Subcutaneous abdominal adipose tissue (tissue), 5 donors: ENCODE measurements around the gene MAGI3.

Experiments used
- H3K27ac ChIP-seq: one replicate; pipeline ENCODE4 v1.7.0; 2013; ENCODE audit warnings: low read depth, mild to moderate bottlenecking, inconsistent platforms, low read length, moderate library complexity
- H3K27me3 ChIP-seq, 5 donors: one replicate each; pipeline ENCODE4 v1.7.0; 2013; ENCODE audit warnings: low read length in 5 of 5, inconsistent platforms in 1 of 5; ENCODE audit not compliant: control insufficient read depth in 5 of 5, insufficient read depth in 4 of 5
- H3K36me3 ChIP-seq, 5 donors: one replicate each; pipeline ENCODE4 v1.7.0; 2013; ENCODE audit warnings: low read length in 5 of 5; ENCODE audit not compliant: control insufficient read depth in 5 of 5, insufficient read depth in 5 of 5
- H3K4me1 ChIP-seq, 5 donors: one replicate each; pipeline ENCODE4 v1.7.0; 2013; ENCODE audit warnings: low read length in 5 of 5, mild to moderate bottlenecking in 3 of 5, moderate library complexity in 1 of 5; ENCODE audit not compliant: control insufficient read depth in 5 of 5, insufficient read depth in 5 of 5
- H3K4me3 ChIP-seq, 5 donors: one replicate each; pipeline ENCODE4 v1.7.0; 2013; ENCODE audit warnings: low read length in 5 of 5, low read depth in 1 of 5
- H3K9ac ChIP-seq, 5 donors: one replicate each; pipeline ENCODE4 v1.7.0; 2013; ENCODE audit warnings: low read length in 5 of 5, mild to moderate bottlenecking in 4 of 5, moderate library complexity in 3 of 5
- H3K9me3 ChIP-seq, 5 donors: one replicate each; pipeline ENCODE4 v1.7.0; 2013; ENCODE audit warnings: low read length in 5 of 5; ENCODE audit not compliant: control insufficient read depth in 5 of 5
- donor health status: healthy.
- donor health status: healthy.
- donor health status: healthy.
- donor health status: healthy.
- donor health status: healthy.

Gene MAGI3

DNA sequence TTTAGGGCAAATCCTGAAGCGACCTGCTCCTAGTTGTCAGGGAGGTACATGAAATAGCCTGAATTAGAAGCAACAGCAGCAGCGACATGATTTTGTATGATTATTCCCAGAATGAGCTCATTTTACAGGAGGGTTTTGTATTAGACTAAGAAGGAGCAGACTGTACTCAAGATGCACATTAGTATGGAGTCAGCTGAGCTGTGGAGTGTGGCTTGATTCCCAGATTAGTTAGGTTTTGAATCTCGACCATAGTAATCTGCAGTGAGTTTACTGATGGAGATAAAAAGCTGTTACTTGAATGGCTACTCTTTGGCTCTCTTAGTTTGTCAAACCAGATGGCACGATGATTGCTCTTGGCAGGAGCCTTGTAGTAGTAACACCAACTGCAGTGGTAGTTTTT, 225.8 kb downstream of the MAGI3 start:
- H3K27ac ChIP-seq = no peak overlapping the region
- H3K36me3 ChIP-seq = peaks cover 3 to 9% (median 3%) of the 10 kb centered on the region in 5 donors
- no peaks in the 10 kb centered on the region for H3K9me3 ChIP-seq
- no peak overlapping the region for H3K9ac ChIP-seq
- H3K4me3 ChIP-seq = no peak overlapping the region
- H3K4me1 ChIP-seq = peaks cover 0 to 4% (median 0%) of the 10 kb centered on the region in 5 donors
- H3K27me3 ChIP-seq = no peaks in the 10 kb centered on the region

DNA sequence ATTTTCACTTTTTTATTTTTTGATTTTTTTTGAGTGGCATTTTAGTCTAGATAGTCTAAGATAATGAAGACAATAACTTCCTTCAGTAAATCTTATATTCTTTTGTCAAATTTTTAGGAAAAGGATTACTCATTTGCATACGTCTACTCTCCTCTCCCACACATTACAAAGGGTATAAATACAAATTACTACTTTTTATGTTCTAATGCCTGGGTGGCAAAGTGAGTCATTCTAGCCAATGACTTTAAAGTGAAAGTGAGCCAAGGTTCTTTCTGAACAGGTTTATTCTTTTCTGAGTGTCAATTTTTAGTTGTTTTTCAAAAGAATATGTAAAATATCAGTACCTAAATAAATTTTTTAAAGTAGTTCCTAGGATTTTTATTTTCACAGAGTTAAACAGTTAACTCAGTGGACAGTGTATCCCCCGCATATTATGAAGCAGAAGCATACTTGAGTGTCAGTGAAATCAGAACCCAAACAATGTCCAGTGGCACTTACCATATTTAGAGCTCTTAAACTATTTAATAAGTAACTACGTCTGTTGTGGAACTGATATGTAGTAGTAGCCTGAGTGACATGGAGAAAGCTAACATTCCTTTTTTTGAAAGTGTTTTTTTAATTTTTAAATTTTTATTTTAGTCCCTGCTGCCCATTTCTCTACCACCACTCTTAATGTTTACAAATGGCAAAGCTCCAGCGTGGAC, 227.3 kb downstream of the MAGI3 start:
- Histone ChIP-seq H3K9ac (no peak overlapping the region), H3K27me3 (no peaks in the 10 kb centered on the region), H3K4me3 (no peak overlapping the region), H3K36me3 (peaks cover 4 to 12% (median 5%) of the 10 kb centered on the region in 5 donors), H3K4me1 (peaks cover 0 to 4% (median 0%) of the 10 kb centered on the region in 5 donors), H3K27ac (no peak overlapping the region), H3K9me3 (no peaks in the 10 kb centered on the region)

DNA sequence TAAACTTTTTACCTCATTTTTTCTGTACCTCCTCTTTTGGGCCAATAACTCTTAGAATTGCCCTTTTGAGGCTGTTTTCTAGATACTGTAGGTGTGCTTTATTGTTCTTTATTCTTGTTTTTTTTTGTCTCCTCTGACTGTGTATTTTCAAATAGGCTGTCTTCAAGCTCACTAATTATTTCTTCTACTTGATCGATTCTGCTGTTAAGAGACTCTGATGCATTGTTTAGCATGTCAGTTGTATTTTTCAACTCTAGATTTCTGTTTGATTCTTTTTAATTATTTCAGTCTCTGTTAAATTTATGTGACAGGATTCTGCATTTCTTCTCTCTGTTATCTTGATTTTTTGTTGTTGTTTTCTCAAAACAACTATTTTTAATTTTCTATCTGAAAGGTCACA, 238.7 kb downstream of the MAGI3 start:
- no peak overlapping the region for H3K4me3 ChIP-seq
- no peak overlapping the region for H3K9ac ChIP-seq
- no peaks in the 10 kb centered on the region for H3K27me3 ChIP-seq
- no peaks in the 10 kb centered on the region for H3K4me1 ChIP-seq
- no peak overlapping the region for H3K27ac ChIP-seq
- H3K36me3 ChIP-seq = peaks cover 0 to 13% (median 7%) of the 10 kb centered on the region in 5 donors
- peaks cover 0 to 17% (median 5%) of the 10 kb centered on the region in 5 donors for H3K9me3 ChIP-seq

DNA sequence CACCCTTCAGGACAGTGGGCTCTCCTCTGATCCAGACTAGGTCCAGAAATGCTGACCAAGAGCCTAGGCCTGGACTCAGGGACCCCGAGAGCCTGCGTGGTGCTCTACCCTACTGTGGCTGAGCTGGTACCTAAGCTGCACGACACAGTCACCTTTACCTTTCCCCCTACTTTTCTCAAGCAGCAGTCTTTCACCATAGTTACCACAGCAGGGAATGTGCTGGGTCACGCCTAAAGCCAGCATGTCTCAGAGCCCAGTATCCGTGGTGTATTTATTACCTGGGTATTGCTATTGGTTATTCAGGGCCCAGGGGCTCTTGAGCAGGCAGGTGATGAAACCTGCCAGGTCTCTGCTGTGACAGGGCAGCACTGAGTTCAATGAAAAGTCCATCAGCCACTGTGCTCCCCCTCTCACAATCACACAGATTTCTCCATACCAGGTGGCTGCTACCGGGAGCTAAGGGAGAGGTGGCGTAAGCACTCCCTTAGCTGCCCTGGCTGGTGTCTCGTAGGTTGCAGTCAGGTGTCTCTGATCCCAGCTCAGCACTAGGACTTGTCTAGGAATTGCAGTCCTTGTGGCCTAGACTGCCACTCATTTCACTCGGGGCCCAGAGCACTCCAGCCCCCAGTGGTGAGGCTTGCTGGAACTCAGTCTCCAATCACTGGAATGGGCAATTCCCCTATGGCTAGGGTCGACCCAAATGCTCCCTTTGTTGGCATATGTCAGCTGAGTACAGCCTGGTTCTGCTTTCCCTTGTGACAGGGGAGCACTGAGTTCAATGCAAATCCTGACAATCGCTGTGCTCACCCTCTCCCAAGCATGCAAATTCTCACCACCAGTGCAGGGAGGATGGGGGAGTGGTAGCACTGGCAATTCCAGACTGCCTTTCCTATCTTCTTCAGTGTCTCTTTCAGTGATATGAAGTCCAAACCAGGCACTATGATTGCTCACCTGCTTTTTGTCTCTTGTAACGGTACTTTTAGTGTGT, 240.3 kb downstream of the MAGI3 start:
- Histone ChIP-seq H3K9me3 (peaks cover 0 to 17% (median 5%) of the 10 kb centered on the region in 5 donors), H3K27me3 (no peaks in the 10 kb centered on the region), H3K36me3 (peaks cover 0 to 12% (median 5%) of the 10 kb centered on the region in 5 donors), H3K9ac (no peak overlapping the region), H3K4me3 (no peak overlapping the region), H3K27ac (no peak overlapping the region), H3K4me1 (no peaks in the 10 kb centered on the region)

DNA sequence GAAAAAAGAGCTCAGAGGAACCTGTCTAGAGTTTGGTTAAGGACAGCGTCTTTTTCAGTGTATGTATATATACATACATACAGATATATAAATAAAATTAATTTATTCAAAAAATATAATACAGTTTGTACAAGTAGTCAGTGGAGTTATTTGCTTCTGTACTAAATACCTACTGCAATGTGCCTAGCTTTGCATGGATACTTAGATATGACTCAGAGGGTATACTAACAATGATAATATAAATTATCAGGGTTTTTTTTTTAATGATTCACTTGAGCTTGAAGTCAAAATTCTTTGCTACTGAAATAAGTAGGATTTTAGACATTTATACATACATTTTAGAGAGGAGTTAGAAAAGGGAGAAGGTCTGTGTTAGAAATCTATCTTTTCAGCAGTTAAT, 251.1 kb downstream of the MAGI3 start:
- Histone ChIP-seq H3K9ac (no peak overlapping the region), H3K36me3 (peaks cover 5 to 13% (median 6%) of the 10 kb centered on the region in 5 donors), H3K27me3 (no peaks in the 10 kb centered on the region), H3K9me3 (no peaks in the 10 kb centered on the region), H3K27ac (no peak overlapping the region), H3K4me1 (no peaks in the 10 kb centered on the region), H3K4me3 (no peak overlapping the region)

DNA sequence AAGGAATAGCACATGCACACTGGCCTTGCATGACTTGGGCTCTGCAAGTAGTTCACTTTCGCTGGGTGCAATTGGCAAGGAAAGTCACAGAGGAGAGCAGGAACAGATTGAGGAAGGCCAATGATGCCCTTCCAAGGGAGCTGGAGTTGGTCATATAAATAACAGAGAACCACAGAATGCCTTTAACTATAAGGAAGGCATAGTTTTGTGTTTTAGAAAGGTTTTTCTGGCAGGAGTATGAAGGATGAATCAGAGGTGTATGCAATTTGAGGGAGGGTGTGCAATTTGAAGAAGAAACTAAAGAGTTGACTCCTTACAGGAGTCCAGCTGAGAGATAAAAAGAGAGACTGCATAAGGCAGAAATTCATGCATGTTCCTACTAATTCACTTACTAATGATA, 256.8 kb downstream of the MAGI3 start:
- H3K4me1 ChIP-seq = no peaks in the 10 kb centered on the region
- no peak overlapping the region for H3K4me3 ChIP-seq
- peaks cover 6 to 12% (median 9%) of the 10 kb centered on the region in 5 donors for H3K36me3 ChIP-seq
- no peak overlapping the region for H3K27ac ChIP-seq
- no peaks in the 10 kb centered on the region for H3K9me3 ChIP-seq
- no peaks in the 10 kb centered on the region for H3K27me3 ChIP-seq
- no peak overlapping the region for H3K9ac ChIP-seq

DNA sequence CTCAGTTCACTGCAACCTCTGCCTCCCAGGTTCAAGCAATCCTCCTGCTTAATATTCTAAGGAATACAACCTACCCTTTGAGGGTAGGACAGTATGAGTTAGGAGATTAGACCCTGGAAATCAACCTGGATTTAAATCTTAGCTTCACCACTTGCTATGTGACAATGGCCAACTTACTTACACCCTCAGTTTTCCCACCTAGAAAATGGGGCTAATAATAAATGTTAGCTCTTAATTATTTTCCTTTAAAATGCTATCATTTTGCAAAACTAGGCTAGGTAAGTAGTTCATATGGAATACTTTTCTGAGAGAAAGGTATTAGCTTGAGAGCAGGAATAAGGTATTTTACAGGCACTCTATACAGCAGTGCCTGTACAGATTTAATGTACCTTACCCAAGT, 258.2 kb downstream of the MAGI3 start:
- Histone ChIP-seq H3K27ac (no peak overlapping the region), H3K4me3 (no peak overlapping the region), H3K9me3 (no peaks in the 10 kb centered on the region), H3K27me3 (no peaks in the 10 kb centered on the region), H3K4me1 (no peaks in the 10 kb centered on the region), H3K9ac (no peak overlapping the region), H3K36me3 (peaks cover 3 to 11% (median 7%) of the 10 kb centered on the region in 5 donors)

DNA sequence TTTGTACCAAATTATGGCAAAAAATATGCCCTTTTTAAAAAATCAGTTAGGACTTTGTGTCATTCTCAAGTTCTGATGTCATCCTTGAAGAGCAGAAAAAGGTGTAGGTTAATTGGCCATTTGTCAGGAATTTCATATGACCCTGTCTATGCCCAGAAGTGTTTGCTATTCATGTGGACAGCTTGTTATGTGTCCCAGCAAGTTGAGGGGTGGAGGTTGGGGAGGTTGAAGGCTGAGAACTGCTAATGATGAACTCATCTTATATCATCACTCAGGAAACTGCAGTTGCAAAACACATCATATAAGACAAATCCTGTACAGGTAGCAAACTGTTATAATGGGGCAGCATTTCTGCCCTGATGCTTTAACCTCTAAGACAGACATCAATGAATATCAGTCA, 262.5 kb downstream of the MAGI3 start:
- H3K9me3 ChIP-seq = no peaks in the 10 kb centered on the region
- H3K27ac ChIP-seq = no peak overlapping the region
- no peak overlapping the region for H3K4me3 ChIP-seq
- H3K36me3 ChIP-seq = peaks cover 2 to 16% (median 4%) of the 10 kb centered on the region in 5 donors
- H3K9ac ChIP-seq = no peak overlapping the region
- H3K27me3 ChIP-seq = no peaks in the 10 kb centered on the region
- no peaks in the 10 kb centered on the region for H3K4me1 ChIP-seq

DNA sequence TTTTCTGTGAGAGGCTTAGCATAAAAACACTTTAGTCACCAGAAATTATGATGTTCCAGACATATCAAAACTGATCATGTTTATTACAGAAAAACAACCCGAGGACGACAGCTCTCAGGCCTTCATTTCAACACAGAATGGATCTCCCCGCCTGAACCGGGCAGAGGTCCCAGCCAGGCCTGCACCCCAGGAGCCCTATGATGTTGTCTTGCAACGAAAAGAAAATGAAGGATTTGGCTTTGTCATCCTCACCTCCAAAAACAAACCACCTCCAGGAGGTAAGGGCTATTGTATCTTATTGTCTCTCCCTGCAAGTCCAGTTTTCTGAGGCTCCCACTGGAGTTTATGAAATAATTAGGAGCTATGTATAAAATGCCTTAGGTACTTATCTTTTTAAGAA, 263.4 kb downstream of the MAGI3 start:
- Histone ChIP-seq H3K9me3 (no peaks in the 10 kb centered on the region), H3K36me3 (peaks cover 0 to 12% (median 4%) of the 10 kb centered on the region in 5 donors), H3K27ac (no peak overlapping the region), H3K4me3 (no peak overlapping the region), H3K4me1 (no peaks in the 10 kb centered on the region), H3K27me3 (no peaks in the 10 kb centered on the region), H3K9ac (no peak overlapping the region)

DNA sequence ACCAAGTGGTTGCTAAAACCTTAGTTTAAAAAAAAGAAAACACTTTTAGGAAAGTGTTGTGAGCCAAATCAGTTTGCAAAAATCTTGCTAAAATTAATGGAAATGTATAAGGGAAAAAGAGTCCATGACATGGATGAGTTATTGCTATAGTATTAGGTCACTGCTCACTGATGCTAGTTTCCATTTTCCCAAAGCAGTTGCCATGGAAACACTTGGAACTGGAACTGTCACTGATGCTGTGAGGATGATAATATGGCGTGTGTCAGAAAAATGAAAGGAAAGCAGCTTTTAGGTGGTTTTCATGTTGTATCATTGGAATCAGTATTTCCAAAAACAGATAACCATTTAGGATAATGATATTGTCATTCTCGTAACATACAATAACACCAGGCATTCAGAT, 264.6 kb downstream of the MAGI3 start:
- no peaks in the 10 kb centered on the region for H3K9me3 ChIP-seq
- no peak overlapping the region for H3K4me3 ChIP-seq

More for the DNA sequence above, 264.6 kb downstream of the MAGI3 start:
- Histone ChIP-seq H3K36me3 (peaks cover 0 to 17% (median 8%) of the 10 kb centered on the region in 5 donors), H3K27ac (no peak overlapping the region), H3K9ac (no peak overlapping the region), H3K4me1 (no peaks in the 10 kb centered on the region), H3K27me3 (no peaks in the 10 kb centered on the region)
